GM20431 (cell line): ENCODE data around the gene SPIRE1.

Source experiments
- in situ Hi-C: fragments of 300-500 bp; cut with MseI, MboI; formaldehyde crosslinking; loops from one replicate; pipeline ENCODE4 v1.15.0; 2020; ENCODE audit warnings: low sequenced_read_pairs; ENCODE audit not compliant: unreplicated experiment

The SPIRE1 gene

DNA sequence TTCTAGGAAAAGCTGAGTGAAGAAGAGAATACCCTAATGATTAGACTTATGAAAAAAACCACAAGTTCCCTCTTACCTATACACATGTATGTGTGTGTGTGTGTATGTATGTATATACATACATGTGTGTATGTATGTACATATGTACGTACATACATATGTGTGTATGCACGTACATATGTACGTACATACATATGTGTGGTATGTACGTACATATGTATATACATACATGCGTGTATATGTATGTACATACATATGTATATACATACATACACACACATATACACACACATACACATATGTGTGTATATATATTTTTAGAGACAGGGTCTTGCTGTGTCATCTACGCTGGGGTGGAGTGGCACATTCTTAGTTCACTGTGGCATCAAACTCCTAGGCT, 196.6 kb downstream of the SPIRE1 start:
- in situ Hi-C loops: no loop called here

DNA sequence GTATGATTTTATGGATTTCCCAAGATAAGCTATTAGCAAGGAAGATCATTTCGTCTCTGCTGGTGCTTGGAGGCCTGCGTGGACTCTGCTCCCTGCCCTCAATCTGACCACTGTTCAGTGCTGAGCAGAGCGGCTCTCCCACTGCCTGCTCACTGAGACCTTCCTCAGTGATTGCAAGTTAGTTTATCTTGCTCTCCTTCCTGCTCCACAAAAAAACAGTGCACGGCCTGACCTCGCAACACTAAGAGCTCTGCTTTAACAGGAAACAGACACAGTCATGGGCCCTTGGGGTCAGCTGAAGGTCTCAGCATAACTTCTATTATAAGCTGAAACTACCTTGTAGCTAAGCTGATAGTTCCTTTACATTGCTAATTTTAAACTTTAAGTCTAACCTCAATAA, 197.0 kb downstream of the SPIRE1 start:
- in situ Hi-C loops: no loop called here

DNA sequence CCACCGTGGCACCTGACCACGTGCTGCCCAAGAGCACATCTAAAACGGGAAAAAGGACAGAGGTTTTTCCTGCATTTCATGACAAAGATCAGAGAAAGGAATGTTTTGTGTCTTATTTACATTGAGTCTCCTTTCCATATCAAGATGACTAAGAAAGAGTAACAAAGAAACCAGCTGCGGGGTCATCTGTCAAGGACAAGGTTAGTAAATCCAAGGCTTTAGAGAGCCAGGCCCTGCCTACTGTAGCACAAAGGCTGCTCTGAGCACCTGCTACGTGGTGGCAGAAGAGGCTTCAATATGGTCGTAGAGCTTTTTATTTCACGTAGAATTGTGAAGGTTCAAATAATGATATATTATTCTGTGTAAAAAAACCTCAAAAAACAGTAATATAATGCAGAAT, 199.1 kb downstream of the SPIRE1 start:
- in situ Hi-C loops: no loop called here

DNA sequence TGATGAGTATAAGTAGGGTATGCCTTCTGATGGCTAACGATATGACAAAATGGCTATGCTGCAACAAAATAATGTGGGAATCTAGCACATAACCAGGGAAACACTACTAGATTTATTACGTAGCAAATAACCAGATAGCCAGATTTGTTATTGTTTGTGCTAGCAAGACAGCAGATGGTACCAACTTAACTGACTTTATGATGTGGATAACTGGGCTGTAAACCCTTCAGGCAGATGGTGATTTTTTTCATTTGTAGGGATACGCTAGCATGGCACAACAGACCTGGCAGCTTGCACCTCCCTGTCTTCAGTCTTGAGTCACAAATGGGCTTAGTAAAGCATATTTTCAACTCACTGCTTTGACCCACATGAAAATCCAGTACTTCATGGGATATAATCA, 201.5 kb downstream of the SPIRE1 start:
- in situ Hi-C loops: no loop called here

DNA sequence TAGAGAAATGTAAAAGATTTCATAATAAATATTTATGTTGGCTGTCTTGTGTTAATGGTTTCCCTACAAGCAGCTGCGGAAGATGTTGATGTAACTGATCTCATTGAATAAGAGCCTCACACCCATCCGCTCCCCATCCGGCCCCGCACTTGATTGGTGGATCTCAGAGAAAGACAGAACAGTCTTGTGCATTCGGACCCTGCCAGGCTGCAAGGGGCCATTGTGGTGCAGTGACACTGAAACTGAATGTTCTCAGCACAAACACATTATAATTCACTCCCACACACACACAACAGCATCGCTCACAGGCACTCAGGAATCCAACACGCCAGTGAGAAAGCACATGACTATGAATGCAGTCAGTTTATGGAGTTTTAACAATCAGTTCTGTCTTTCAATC, 202.4 kb downstream of the SPIRE1 start:
- in situ Hi-C loops: no loop called here

DNA sequence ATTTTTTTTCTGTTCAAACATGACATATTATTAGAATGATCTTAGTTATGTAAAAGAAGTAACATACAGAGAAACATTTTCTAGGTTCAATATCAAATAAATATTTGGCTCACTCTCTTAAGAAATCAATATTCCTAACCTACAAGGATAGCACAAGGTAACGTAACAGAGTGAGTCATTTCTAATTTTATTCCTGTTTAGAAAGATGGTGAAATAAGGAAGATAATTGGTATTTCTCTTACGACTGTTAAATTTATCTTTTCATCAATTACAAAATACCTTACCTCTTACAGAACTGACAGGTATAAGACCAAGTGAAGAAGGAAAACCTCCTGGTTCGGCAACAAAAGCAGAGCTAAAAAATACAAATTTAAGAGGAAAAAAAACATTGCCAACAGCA, 205.1 kb downstream of the SPIRE1 start:
- in situ Hi-C loops: no loop called here

DNA sequence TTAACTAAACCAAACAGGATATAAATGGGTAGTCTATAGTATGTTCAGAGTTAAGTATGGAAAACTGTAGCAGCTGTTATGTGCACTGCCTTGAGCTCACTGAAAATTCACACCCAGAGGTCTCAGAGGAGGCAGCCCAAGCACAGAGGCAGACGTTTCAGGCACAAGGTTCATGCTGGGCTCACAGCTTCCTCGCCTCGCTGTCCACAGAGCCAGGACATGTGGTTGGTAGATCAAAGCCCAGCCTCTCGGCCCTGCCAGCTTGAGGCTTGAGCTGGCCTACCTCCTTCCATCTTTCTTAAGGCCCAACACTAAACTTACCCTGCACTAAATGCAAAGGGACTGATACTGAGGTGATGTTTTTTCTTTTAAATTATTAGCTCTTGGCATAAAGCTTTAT, 206.5 kb downstream of the SPIRE1 start:
- in situ Hi-C loops: no loop called here

DNA sequence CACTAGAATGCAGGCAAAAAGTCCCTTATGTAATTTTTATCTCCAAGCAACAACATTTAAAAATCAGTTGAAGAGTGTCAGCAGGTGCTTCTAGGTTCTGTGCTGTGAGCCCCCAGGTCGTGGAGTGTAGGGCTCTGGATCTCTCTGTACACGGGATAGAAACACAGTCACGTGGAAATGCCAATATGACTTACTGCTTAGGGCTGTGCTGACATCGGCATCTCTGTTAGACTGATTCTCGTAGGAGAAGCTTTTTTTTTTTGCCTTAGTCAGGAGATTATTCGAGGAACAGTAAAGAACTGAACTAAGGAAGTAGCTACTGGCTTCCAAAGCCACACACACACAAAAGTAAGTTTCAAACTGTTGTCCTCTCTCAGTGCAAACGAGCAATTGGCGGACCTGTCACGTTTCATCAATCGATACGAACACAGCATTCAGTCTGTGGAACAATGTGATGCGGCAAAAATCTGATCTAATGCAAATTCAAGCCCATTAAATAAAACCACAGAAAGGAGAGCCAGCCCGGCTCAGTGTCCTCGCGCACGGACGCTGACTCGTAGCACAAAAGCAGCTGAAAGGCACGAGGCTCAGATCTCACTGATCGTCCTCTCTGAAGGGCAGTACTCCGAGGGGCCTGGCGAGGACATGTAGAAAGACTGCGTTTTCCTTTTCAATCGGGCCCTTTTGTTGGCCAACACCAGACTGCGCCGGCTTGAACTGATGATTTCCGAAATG, 208.7 kb downstream of the SPIRE1 start:
- in situ Hi-C loops: no loop called here

DNA sequence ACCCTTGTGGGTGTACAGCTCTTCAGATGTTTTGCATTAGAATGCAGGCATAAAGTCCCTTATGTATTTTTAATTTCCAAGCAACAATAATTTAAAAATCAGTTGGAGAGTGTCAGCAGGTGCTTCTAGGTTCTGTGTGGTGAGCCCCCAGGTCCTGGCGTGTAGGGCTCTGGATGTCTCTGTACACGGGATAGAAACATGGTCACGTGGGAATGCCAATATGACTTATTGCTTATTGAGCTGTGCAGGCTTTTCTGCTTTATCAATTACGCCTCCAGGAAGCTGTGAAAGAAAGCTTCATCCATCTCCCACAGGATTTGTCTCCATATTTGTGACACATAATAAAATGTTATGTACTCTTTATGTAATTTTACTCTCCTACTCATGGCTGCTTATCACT, 212.4 kb downstream of the SPIRE1 start:
- in situ Hi-C loops: no loop called here

DNA sequence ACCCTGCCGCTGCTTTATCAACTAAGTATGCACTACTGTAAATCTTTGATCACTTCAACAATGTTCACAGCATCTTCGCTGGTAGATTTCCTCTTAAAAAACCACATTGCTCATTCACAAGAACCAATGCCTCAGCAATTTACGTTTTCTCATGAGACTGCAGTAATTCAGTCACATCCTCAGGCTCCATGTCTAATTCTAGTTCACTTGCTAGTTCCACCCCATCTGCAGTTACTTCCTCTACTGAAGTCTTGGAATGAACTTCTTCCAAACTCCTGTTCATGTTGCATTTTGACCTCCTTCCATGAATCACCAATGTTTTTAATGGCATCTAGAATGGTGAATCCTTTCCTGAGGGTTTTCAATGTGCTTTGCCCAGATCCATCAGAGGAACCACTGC, 214.4 kb downstream of the SPIRE1 start:
- in situ Hi-C loops: no loop called here

DNA sequence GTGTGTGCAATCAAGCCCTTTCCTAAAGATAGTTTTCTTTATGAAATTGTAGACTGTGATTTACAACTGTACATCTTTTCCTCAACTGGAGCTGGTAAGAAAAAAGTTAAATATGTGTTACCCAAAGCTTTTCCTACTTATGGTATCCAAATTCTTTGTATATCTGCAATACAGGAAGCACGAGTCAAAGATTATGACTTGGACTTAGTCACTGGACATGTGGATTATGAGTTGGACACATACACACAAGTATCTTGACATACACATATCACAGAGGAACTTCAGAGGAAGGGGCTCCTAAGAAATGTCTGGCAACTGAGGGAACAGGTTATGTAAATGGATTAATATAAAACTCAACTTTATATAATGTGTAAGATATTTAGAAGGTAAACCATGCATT, 215.0 kb downstream of the SPIRE1 start:
- in situ Hi-C loops: no loop called here

DNA sequence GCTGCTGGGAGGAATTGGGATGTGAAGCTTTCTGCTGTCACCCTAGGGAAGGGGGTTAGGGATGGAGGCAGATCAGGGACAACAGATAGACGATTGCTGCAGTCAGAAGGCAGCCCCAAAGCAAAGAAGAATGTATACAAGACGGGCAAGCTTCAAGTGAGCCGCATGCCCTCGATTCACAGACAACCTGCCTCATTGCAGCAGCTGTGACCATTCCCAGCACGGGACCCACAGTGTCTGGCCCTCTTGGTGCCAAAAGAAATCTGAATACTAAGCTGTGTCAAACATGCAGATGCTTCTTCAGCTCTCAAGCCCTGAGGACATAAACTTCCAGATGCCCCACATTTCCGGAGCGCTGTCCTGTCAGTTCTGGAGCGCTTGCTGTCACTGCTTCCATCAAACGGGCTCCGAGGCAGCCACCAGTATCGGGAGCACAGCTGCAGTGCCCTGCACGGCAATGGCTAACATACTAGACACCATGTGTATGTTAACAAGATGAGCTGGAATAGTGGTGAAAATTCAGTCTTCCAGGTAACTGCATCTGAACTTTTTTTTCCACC, 216.4 kb downstream of the SPIRE1 start:
- in situ Hi-C loops: no loop called here

DNA sequence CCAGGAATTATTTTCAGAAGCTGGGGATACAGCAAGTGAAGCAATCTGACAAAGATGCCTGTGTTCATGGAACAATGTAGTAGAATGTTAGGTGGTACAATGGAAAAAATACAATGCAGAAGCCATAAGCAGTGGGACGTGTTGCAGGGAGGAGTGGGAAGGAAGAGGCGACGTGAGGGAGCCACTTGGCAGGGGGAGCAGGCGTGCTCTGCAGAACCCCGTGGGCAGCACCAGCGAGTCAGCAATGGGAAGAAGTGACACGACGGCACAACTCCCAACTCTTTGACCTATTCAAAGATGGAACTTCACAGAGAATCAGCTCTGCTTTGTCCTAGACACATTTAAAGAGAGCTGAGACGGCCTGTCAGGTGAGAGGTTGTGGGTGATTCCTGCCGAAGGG, 219.7 kb downstream of the SPIRE1 start:
- in situ Hi-C loops: no loop called here

DNA sequence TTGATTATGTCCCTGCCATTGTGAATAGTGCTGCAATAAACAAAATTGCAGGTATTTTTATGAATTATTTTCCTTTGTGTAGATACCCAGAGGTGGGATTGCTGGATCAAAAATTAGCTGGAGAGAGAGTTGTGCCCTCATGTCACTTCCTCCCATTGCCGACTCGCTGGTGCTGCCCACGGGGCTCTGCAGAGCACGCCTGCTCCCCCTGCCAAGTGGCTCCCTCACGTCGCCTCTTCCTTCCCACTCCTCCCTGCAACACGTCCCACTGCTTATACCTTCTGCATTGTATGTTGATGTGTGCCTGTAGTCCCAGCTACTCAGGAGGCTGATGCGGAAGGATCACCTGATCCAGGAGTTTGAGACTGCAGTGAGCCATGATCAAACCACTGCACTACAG, 222.0 kb downstream of the SPIRE1 start:
- in situ Hi-C loops: no loop called here

DNA sequence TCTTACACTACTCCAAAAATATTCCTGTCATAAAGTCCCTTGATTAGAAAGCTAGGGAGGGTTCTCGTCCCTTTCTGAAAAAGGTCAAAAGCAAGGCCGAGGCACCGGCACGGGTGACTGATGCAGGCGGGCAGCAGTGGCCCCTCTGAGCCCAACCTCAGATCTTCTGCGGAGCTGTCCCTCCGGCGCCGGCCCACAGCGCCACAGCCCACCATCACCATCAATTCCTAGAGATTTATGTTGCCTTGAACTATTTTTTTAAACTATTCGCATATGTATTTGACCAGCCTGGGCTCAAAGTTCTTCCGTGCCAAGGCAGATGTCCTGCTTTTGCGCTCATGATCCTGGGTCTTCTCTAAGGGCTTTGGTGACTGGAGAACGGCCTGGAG, 223.4 kb downstream of the SPIRE1 start:
- in situ Hi-C loops: no loop called here

DNA sequence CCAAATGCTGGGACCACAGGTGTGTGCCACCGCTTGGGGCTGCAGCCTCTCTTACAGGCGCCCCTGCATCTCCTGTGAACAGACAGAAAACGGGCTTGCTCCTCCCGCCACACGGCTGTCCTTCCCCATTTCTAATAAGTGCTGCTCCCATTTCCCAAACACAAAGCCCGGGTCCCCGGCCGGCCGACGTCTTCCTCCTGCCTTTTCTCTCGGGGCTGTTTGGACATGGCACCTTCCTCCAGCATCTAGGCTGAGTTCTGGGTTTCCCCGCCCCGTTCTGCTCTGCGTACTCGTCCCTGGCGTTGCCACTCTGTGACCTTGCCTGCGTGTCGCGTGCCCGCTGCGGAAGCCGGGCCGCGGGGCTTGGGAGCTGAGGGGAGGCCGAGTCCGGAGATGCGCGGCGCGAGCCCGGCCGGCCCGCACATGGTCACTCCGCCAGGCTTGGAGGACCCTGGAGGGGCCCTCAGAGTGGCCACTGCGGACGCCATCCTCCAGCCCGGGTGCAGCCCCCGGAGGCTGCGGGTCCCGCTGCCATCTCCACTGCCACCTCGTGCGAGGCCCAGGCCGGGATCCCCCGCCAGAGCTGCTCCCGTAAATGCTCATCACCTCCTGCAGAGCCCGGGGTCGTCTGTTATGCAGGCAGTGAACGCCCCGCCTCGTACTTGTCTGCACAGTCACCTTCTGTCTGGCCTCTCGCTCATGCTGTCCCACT, 223.9 kb downstream of the SPIRE1 start:
- in situ Hi-C loops: no loop called here

DNA sequence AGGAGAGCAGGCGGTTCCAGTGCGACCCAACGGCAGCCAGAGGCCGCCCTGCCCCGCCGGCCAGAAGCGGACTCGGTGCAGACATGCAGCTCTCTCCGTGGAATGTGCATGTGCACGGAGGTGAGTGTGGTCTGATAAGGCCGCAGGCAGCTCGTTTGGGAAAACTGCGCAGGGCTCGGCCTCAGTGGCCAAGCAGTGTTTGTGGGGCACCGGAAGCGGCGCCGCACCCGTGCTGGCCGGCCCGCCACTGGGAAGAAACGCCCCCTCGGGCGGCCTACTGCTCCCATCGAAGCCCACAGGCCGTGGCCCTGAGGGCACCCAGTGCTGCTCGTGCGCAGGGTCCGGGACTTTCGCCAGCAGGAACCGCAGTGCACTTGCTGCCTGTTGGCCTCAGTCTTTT, 225.0 kb downstream of the SPIRE1 start:
- in situ Hi-C loops: no loop called here

DNA sequence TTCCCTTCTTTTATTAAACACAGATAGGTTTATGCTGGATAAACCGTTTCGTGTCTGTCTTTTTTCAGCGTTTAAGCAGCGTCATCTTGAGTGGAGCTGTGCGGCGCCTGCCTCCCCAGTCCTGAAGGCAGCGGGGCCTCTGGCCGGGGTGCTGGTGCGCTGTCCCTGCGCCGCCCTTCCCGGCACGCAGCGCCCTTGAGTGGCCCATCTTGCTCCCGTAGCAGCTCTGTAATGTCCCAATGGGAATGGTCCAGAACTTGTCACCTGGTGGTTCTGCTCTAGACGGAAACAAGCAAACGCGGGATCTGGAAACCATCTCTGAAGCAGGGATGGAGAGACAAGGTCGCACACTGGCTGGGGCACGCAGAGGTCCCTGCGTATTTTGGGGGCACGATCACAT, 225.7 kb downstream of the SPIRE1 start:
- in situ Hi-C loops: no loop called here

DNA sequence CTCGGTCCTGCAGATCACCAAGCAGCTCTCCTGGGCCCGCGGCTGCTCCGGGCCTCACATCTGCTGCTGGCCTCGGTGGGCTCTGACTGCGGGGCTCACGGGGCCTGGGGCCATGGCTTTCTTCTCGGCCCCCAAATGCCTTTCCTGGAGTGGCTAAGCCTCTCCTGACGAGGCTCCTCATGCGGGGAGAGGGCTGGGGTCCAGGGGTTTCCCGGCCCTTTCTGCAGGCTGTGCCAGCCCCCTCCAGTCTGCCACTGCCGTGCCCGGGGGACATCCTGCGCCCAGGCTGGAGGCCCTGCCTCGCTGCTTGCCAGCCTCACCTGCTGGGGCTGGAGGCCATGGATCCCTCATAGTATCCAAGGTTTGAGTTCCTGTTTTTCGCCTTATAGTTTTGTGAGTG, 226.3 kb downstream of the SPIRE1 start:
- in situ Hi-C loops: no loop called here

DNA sequence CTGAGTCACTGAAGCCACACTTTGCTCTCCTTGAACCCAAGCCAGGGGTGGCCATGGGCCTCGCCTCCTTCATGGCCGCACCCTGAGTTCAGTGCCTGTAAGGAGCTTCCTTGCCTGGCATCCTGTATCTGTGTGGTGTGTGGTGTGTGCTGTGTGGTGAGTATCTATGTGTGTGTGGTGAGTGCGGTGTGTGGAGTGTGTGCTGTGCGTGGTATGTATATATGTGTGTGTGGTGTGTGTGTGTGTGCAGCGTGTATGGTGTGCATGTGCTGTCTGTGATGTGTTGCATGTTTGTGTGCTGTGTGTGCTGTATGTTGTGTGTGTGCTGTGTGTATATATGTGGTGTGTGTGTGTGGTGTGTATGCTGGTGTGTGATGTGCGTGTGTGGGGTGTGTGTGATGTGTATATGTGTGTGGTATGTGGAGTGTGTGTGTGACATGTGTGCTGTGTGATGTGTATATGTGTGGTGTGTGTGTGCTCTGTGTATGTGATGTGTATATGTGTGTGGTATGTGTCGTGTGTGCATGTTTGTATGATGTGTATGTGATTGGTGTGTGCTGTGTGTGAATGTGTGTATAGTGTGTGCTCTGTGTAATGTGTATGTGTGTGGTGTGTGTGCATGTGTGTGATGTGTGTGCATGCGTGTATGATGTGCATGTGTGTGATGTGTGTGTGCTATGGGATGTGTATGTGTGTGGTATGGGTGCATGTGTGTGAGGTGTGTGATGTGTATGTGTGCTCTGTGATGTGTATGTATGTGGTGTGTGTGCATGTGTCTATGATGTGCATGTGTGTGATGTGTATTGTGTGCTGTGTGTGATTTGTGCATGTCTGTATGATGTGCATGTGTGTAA, 227.5 kb downstream of the SPIRE1 start:
- in situ Hi-C loops: no loop called here

DNA sequence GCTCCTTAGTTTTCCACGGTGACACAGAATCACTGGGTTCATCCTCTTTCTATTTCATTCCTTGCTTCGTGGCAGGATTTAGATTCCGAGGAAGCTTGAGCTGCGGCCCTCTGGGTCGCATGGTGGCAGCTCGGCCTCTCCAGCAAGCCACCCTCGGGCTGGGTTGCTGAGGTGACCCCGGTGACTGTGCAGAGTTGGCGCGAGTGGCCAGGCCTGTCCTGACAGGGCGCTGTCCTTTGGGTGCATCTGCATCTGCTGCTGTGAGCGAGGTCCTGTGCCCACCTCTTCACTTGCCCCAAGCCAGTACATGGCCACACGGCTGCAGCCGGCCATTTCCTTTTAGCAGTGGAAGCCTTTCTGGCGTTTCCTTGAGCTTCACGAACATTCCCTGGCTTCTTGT, 228.4 kb downstream of the SPIRE1 start:
- in situ Hi-C loops: no loop called here
